Loucy (cell line): ENCODE data around the gene TMEM240.
"Not testable (repeated sequence)": the region's sequence is repeated elsewhere in the genome, so short reads cannot be mapped to it uniquely, and the experiment has no call there.

Experiments
- H2AFZ ChIP-seq: fragments of 200-600 bp; sonication (generic); 2 replicates; pipeline ENCODE4 v1.6.0; 2016; ENCODE audit warnings: antibody characterized with exemption, mild to moderate bottlenecking, low read length, moderate library complexity
- H3F3A ChIP-seq: fragments of 200-600 bp; 2 replicates; pipeline ENCODE4 v1.6.0; 2016; ENCODE audit warnings: antibody characterized with exemption, low read depth, mild to moderate bottlenecking
- H3K27me3 ChIP-seq: fragments of 200-600 bp; sonication (generic); 2 replicates; pipeline ENCODE4 v1.6.1; 2014; ENCODE audit warnings: low read length, mild to moderate bottlenecking; ENCODE audit not compliant: insufficient read depth, poor library complexity, severe bottlenecking
- H3K36me3 ChIP-seq: fragments of 200-600 bp; sonication (generic); 2 replicates; pipeline ENCODE4 v1.6.1; 2016; ENCODE audit warnings: low read length; ENCODE audit not compliant: insufficient read depth
- H3K4me1 ChIP-seq: fragments of 200-600 bp; sonication (generic); 2 replicates; pipeline ENCODE4 v1.5.1; 2014; ENCODE audit warnings: low read length, mild to moderate bottlenecking; ENCODE audit not compliant: insufficient read depth, poor library complexity, severe bottlenecking
- H3K4me2 ChIP-seq: fragments of 200-600 bp; sonication (generic); 2 replicates; pipeline ENCODE4 v1.6.0; 2014; ENCODE audit warnings: antibody characterized with exemption, low read length, low read depth, mild to moderate bottlenecking; ENCODE audit not compliant: poor library complexity, severe bottlenecking
- H3K4me3 ChIP-seq: fragments of 200-600 bp; sonication (generic); 2 replicates; pipeline ENCODE4 v1.5.1; 2014; ENCODE audit warnings: low read length, mild to moderate bottlenecking, mixed read lengths; ENCODE audit not compliant: poor library complexity, severe bottlenecking
- H3K79me2 ChIP-seq: fragments of 200-600 bp; sonication (generic); 2 replicates; pipeline ENCODE4 v1.6.1; 2014; ENCODE audit warnings: low read length; ENCODE audit not compliant: insufficient read depth
- H3K9ac ChIP-seq: fragments of 200-600 bp; sonication (generic); 2 replicates; pipeline ENCODE4 v1.6.0; 2014; ENCODE audit warnings: mild to moderate bottlenecking, low read depth, low read length, moderate library complexity; ENCODE audit not compliant: poor library complexity, severe bottlenecking
- H3K9me2 ChIP-seq: fragments of 200-600 bp; sonication (generic); replicated peaks from 2 replicates; pipeline ENCODE4 v1.6.1; 2016; ENCODE audit warnings: low read depth, low read length, mixed read lengths
- H3K9me3 ChIP-seq: fragments of 200-600 bp; sonication (generic); 2 replicates; pipeline ENCODE4 v1.6.1; 2014; ENCODE audit warnings: mild to moderate bottlenecking, antibody characterized with exemption, low read length, low read depth; ENCODE audit not compliant: insufficient read depth
- H4K20me1 ChIP-seq: fragments of 200-600 bp; sonication (generic); 2 replicates; pipeline ENCODE4 v1.6.0; 2014; ENCODE audit warnings: antibody characterized with exemption, low read length, mild to moderate bottlenecking; ENCODE audit not compliant: insufficient read depth, poor library complexity, severe bottlenecking
- CTCF ChIP-seq: fragments of 200-600 bp; sonication (generic); conservative IDR thresholded peaks from 2 replicates; pipeline ENCODE4 v1.5.1; 2014; ENCODE audit warnings: mild to moderate bottlenecking, antibody characterized with exemption, low read length
- EZH2phosphoT487 ChIP-seq: fragments of 200-600 bp; IDR thresholded peaks from 2 replicates; pipeline ENCODE4 v1.6.1; 2018; ENCODE audit warnings: antibody characterized with exemption, mild to moderate bottlenecking, moderate library complexity, borderline replicate concordance

TMEM240 gene

GRCh38 chr1:1489231-1489630 is 51.2 kb downstream of the TMEM240 start:
- H3K9me2 ChIP-seq = no peaks in the 10 kb centered on the region
- no peak overlapping the region for H2AFZ ChIP-seq
- TF ChIP-seq EZH2phosphoT487 (no peak), CTCF (no peak)
- no peaks in the 10 kb centered on the region for H4K20me1 ChIP-seq
- no peaks in the 10 kb centered on the region for H3K79me2 ChIP-seq
- no peak overlapping the region for H3K4me2 ChIP-seq
- H3K9me3 ChIP-seq = no peaks in the 10 kb centered on the region
- H3K9ac ChIP-seq = no peak overlapping the region
- H3K4me3 ChIP-seq = no peak overlapping the region
- no peaks in the 10 kb centered on the region for H3F3A ChIP-seq
- H3K27me3 ChIP-seq = no peaks in the 10 kb centered on the region
- no peaks in the 10 kb centered on the region for H3K4me1 ChIP-seq
- H3K36me3 ChIP-seq = peaks cover 6% of the 10 kb centered on the region; the same call in 1 of the 2 replicates

GRCh38 chr1:1487701-1488100 is 52.7 kb downstream of the TMEM240 start:
- no peak overlapping the region for H2AFZ ChIP-seq
- H3K9me3 ChIP-seq = no peaks in the 10 kb centered on the region
- no peak overlapping the region for H3K9ac ChIP-seq
- no peaks in the 10 kb centered on the region for H4K20me1 ChIP-seq
- no peak overlapping the region for H3K4me2 ChIP-seq
- H3K27me3 ChIP-seq = no peaks in the 10 kb centered on the region
- no peaks in the 10 kb centered on the region for H3F3A ChIP-seq
- H3K4me1 ChIP-seq = no peaks in the 10 kb centered on the region
- H3K79me2 ChIP-seq = no peaks in the 10 kb centered on the region
- H3K4me3 ChIP-seq = no peak overlapping the region
- TF ChIP-seq CTCF (no peak), EZH2phosphoT487 (no peak)
- peaks cover 15% of the 10 kb centered on the region; the same call in 1 of the 2 replicates for H3K36me3 ChIP-seq
- no peaks in the 10 kb centered on the region for H3K9me2 ChIP-seq

- H3K4me2 ChIP-seq, H3K4me1 ChIP-seq, H3K4me3 ChIP-seq, H2AFZ ChIP-seq, H3K9me2 ChIP-seq, H3K9ac ChIP-seq, H3K27me3 ChIP-seq, H3F3A ChIP-seq, H3K9me3 ChIP-seq, H4K20me1 ChIP-seq, H3K79me2 ChIP-seq: not testable (repeated sequence)
- peaks cover 18% of the 10 kb centered on the region; the same call in 1 of the 2 replicates for H3K36me3 ChIP-seq
Measured at GRCh38 chr1:1485755-1486317, 54.6 kb downstream of the TMEM240 start.

DNA sequence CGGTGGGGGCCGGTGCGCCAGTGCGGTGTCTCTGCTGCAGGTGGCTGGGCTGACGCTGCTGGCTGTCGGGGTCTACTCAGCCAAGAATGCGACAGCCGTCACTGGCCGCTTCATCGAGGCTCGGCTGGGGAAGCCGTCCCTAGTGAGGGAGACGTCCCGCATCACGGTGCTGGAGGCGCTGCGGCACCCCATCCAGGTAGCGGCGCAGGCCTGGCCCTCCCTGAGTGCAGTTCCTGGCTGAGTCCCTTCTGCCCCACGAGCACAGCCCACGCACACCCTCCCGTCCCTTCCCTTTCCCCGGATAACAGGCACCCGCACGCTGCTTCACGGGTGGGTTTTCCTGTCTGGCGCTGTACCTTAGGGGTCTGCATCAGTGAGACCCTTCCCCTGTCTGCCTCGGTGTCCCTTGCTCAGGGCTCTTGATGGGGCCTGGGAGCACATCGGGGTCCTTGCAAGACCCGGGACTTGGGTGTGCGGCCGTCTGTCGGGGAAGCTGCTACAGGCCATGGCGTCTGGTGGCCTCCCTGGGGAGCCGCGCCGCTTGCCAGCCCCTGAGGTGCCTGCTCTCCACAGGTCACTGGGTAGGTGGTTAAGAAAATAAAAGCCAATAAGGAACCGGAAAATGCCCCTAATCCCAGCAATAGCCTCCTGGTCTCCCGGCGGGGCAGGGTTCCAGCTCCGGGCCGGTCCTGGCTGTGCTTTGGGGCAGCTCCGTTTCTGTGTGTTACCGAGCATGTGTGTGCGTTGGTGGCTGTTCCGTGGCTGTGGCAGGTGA is 55.3 kb downstream of the TMEM240 start:
- H3K79me2 ChIP-seq, H3K4me3 ChIP-seq, H3K9me3 ChIP-seq, H3K4me1 ChIP-seq, H4K20me1 ChIP-seq, H2AFZ ChIP-seq, H3K27me3 ChIP-seq, H3F3A ChIP-seq, H3K9ac ChIP-seq, H3K4me2 ChIP-seq, H3K9me2 ChIP-seq: not testable (repeated sequence)
- H3K36me3 ChIP-seq = peaks cover 15% of the 10 kb centered on the region; the same call in 1 of the 2 replicates
